ENCODE data around the gene SIK3. TPM values are rescaled to one million over a fixed set of nuclear protein-coding genes. Genes with fewer than 3 reads are reported as not detected.
A peak's percentile ranks its signal among the peaks of the same experiment; 100 is the strongest.

Gene SIK3
- polyA plus RNA-seq, 1 of the 3 experiments (the other 2 are of a cell fraction): 5.1 TPM

DNA sequence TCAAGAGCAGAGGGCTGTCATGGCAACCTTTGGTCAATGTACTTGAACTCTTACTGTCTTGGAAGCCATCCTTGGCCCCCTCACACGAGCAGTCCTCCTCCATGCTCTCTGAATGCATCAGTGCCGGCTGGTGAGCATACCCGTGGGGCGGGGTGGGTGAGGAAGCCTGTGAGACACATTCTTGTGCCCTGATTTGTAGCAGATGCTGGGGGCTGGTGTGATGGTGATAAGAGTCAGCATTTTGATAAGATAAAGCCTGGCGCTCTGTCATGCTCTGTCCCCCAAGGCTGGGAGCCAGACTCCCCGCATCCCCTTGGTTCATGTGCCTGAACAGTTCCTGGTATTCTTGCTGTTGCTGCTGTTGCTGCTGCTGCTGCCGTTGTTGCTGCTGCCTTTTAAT lies 240.3 kb downstream of the SIK3 start:
- POLR2A ChIA-PET: interaction anchor here (0.8 kb wide), 1 partner anchor 22 kb away, joined by 3 read pairs; no protein-coding TSS in a partner anchor
- peaks cover 12 to 37% of the 10 kb centered on the region in 2 experiments for H3K36me3 ChIP-seq (replicated peaks in 1 of 2; ENCODE audit: control insufficient read depth in 1 of 2, insufficient read depth in 2 of 2, low read length in 1 of 2)
- H3K4me1 ChIP-seq (ENCODE audit: control insufficient read depth in 1 of 2, insufficient read depth in 2 of 2, low read depth in 1 of 2, low read length in 1 of 2): peaks cover 36 to 43% of the 10 kb centered on the region in 2 experiments
- H3K4me2 ChIP-seq: no peak overlapping the region
- H3K27ac ChIP-seq (ENCODE audit: low read depth in 2 of 2, low read length in 1 of 2): peak overlapping the region in 1 of 2 experiments; percentile 50; a peak in 2 of 4 replicates
- no peaks in the 10 kb centered on the region for H4K20me1 ChIP-seq (ENCODE audit: insufficient read depth)
- H3F3A ChIP-seq (replicated peaks; ENCODE audit: insufficient read depth): peaks cover 35% of the 10 kb centered on the region
- no peaks in the 10 kb centered on the region for H3K9me3 ChIP-seq
- H3K9ac ChIP-seq: no peak overlapping the region
- peak; percentile 82 for DNase-seq
- H3K4me3 ChIP-seq (ENCODE audit: low read depth in 2 of 2, low read length in 1 of 2): no peak overlapping the region
- CTCF ChIA-PET: interaction anchor here (0.6 to 4.9 kb wide), 7 partner anchors 12 to 248 kb away, joined by 3 to 21 read pairs (median 5); partner anchors contain the start of gene APOA5
- H3K9me2 ChIP-seq: no peaks in the 10 kb centered on the region
- H2AFZ ChIP-seq (ENCODE audit: low read depth): no peak overlapping the region
- H3K27me3 ChIP-seq (ENCODE audit: insufficient read depth): no peaks in the 10 kb centered on the region
- no peaks in the 10 kb centered on the region for H3K79me2 ChIP-seq (ENCODE audit: insufficient read depth)
- WGBS (ENCODE audit: low lambda C conversion rate): 57% methylated on average over 5 of the region's 7 CpGs
- TF ChIP-seq ELF1 (IDR thresholded peaks at IDR 0.05) (no peak), YY1 (IDR thresholded peaks at IDR 0.05; ENCODE audit: low read depth) (no peak), TAF1 (IDR thresholded peaks at IDR 0.05; ENCODE audit: borderline replicate concordance, low read depth, low read length) (no peak), RFX5 (IDR thresholded peaks at IDR 0.05; ENCODE audit: low read length) (no peak), RXRA (IDR thresholded peaks at IDR 0.05; ENCODE audit: borderline replicate concordance, low read depth) (no peak), CHD2 (IDR thresholded peaks at IDR 0.05; ENCODE audit: low read length, partially characterized antibody) (peak; percentile 86), GATA2 (CRISPR knock-in tag; IDR thresholded peaks at IDR 0.05) (peak; percentile 98), FOXM1 (IDR thresholded peaks at IDR 0.05; ENCODE audit: low read depth) (no peak), FOXJ3 (CRISPR knock-in tag; IDR thresholded peaks at IDR 0.05) (peak; percentile 92), RAD21 (IDR thresholded peaks at IDR 0.05; ENCODE audit: low read length) (peak; percentile 14; the same call in 1 of the 2 replicates), EP300 (IDR thresholded peaks at IDR 0.05; ENCODE audit: borderline replicate concordance in 1 of 2, low read depth in 1 of 2, low read length in 1 of 2) (peak in 1 of 2 experiments; percentile 98; a peak in 2 of 4 replicates), RCOR1 (IDR thresholded peaks at IDR 0.05; ENCODE audit: low read length) (peak; percentile 99), MXI1 (IDR thresholded peaks at IDR 0.05; ENCODE audit: low read depth, low read length) (peak; percentile 59; the same call in 1 of the 2 replicates), POLR2AphosphoS5 (IDR thresholded peaks at IDR 0.05; ENCODE audit: low read depth, low read length) (0 out of 2 replicates have a peak, but pooled peaks have one; percentile 13), SMC3 (IDR thresholded peaks at IDR 0.05; ENCODE audit: low read depth, low read length) (no peak), TEAD4 (IDR thresholded peaks at IDR 0.05; ENCODE audit: borderline replicate concordance, insufficient read depth) (no peak)
- TF ChIP-seq, protein P1, sequence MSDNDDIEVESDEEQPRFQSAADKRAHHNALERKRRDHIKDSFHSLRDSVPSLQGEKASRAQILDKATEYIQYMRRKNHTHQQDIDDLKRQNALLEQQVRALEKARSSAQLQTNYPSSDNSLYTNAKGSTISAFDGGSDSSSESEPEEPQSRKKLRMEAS (IDR thresholded peaks at IDR 0.05; ENCODE audit: low read depth): no peak
- TF ChIP-seq, protein P2, sequence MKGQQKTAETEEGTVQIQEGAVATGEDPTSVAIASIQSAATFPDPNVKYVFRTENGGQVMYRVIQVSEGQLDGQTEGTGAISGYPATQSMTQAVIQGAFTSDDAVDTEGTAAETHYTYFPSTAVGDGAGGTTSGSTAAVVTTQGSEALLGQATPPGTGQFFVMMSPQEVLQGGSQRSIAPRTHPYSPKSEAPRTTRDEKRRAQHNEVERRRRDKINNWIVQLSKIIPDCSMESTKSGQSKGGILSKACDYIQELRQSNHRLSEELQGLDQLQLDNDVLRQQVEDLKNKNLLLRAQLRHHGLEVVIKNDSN (IDR thresholded peaks at IDR 0.05; ENCODE audit: borderline replicate concordance, low read depth): no peak
- TF ChIP-seq, protein P3, sequence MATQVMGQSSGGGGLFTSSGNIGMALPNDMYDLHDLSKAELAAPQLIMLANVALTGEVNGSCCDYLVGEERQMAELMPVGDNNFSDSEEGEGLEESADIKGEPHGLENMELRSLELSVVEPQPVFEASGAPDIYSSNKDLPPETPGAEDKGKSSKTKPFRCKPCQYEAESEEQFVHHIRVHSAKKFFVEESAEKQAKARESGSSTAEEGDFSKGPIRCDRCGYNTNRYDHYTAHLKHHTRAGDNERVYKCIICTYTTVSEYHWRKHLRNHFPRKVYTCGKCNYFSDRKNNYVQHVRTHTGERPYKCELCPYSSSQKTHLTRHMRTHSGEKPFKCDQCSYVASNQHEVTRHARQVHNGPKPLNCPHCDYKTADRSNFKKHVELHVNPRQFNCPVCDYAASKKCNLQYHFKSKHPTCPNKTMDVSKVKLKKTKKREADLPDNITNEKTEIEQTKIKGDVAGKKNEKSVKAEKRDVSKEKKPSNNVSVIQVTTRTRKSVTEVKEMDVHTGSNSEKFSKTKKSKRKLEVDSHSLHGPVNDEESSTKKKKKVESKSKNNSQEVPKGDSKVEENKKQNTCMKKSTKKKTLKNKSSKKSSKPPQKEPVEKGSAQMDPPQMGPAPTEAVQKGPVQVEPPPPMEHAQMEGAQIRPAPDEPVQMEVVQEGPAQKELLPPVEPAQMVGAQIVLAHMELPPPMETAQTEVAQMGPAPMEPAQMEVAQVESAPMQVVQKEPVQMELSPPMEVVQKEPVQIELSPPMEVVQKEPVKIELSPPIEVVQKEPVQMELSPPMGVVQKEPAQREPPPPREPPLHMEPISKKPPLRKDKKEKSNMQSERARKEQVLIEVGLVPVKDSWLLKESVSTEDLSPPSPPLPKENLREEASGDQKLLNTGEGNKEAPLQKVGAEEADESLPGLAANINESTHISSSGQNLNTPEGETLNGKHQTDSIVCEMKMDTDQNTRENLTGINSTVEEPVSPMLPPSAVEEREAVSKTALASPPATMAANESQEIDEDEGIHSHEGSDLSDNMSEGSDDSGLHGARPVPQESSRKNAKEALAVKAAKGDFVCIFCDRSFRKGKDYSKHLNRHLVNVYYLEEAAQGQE (IDR thresholded peaks at IDR 0.05; ENCODE audit: low read depth, low read length): no peak
- TF ChIP-seq, protein P4, sequence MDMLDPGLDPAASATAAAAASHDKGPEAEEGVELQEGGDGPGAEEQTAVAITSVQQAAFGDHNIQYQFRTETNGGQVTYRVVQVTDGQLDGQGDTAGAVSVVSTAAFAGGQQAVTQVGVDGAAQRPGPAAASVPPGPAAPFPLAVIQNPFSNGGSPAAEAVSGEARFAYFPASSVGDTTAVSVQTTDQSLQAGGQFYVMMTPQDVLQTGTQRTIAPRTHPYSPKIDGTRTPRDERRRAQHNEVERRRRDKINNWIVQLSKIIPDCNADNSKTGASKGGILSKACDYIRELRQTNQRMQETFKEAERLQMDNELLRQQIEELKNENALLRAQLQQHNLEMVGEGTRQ (IDR thresholded peaks at IDR 0.05; ENCODE audit: borderline replicate concordance, low read depth, low read length): no peak
- TF ChIP-seq, protein P5, sequence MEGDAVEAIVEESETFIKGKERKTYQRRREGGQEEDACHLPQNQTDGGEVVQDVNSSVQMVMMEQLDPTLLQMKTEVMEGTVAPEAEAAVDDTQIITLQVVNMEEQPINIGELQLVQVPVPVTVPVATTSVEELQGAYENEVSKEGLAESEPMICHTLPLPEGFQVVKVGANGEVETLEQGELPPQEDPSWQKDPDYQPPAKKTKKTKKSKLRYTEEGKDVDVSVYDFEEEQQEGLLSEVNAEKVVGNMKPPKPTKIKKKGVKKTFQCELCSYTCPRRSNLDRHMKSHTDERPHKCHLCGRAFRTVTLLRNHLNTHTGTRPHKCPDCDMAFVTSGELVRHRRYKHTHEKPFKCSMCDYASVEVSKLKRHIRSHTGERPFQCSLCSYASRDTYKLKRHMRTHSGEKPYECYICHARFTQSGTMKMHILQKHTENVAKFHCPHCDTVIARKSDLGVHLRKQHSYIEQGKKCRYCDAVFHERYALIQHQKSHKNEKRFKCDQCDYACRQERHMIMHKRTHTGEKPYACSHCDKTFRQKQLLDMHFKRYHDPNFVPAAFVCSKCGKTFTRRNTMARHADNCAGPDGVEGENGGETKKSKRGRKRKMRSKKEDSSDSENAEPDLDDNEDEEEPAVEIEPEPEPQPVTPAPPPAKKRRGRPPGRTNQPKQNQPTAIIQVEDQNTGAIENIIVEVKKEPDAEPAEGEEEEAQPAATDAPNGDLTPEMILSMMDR (IDR thresholded peaks at IDR 0.05): no peak
- TF ChIP-seq, protein P6, sequence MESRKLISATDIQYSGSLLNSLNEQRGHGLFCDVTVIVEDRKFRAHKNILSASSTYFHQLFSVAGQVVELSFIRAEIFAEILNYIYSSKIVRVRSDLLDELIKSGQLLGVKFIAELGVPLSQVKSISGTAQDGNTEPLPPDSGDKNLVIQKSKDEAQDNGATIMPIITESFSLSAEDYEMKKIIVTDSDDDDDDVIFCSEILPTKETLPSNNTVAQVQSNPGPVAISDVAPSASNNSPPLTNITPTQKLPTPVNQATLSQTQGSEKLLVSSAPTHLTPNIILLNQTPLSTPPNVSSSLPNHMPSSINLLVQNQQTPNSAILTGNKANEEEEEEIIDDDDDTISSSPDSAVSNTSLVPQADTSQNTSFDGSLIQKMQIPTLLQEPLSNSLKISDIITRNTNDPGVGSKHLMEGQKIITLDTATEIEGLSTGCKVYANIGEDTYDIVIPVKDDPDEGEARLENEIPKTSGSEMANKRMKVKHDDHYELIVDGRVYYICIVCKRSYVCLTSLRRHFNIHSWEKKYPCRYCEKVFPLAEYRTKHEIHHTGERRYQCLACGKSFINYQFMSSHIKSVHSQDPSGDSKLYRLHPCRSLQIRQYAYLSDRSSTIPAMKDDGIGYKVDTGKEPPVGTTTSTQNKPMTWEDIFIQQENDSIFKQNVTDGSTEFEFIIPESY (IDR thresholded peaks at IDR 0.05; ENCODE audit: borderline replicate concordance, low read depth): no peak
- TF ChIP-seq, protein P7, sequence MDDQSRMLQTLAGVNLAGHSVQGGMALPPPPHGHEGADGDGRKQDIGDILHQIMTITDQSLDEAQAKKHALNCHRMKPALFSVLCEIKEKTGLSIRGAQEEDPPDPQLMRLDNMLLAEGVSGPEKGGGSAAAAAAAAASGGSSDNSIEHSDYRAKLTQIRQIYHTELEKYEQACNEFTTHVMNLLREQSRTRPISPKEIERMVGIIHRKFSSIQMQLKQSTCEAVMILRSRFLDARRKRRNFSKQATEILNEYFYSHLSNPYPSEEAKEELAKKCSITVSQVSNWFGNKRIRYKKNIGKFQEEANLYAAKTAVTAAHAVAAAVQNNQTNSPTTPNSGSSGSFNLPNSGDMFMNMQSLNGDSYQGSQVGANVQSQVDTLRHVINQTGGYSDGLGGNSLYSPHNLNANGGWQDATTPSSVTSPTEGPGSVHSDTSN (IDR thresholded peaks at IDR 0.05): peak; percentile 33; the same call in 1 of the 2 replicates
